ENCODE measurements around the gene FMNL2. TPM values are rescaled to one million over a fixed set of nuclear protein-coding genes. Genes with fewer than 3 reads are reported as not detected.

FMNL2 gene
- total RNA-seq, 1 donor from 2014 or later: 108 TPM

- Mint-ChIP-seq H3K9me3 (ENCODE audit: low read depth) (no peaks in the 10 kb centered on the region), H3K27ac (no peak overlapping the region), H3K4me1 (ENCODE audit: low read depth) (peaks cover 2% of the 10 kb centered on the region), H3K27me3 (peaks cover 14% of the 10 kb centered on the region), H3K4me3 (ENCODE audit: low read depth) (no peak overlapping the region), H3K36me3 (ENCODE audit: insufficient read depth) (no peaks in the 10 kb centered on the region)
- DNase-seq (ENCODE audit: low spot score, unreplicated experiment): no peak
- no peak for TF ChIP-seq CTCF (IDR thresholded peaks at IDR 0.05; ENCODE audit: unreplicated experiment)
These were observed 4.6 kb upstream of the FMNL2 start for GRCh38 chr2:152330235-152330866.

GRCh38 chr2:152334701-152335015 lies 316 bp upstream of the FMNL2 start:
- Mint-ChIP-seq H3K4me3 (ENCODE audit: low read depth) (peak overlapping the region; percentile 99), H3K36me3 (ENCODE audit: insufficient read depth) (no peaks in the 10 kb centered on the region), H3K27ac (peak overlapping the region; percentile 91), H3K4me1 (ENCODE audit: low read depth) (peaks cover 30% of the 10 kb centered on the region), H3K27me3 (peaks cover 14% of the 10 kb centered on the region), H3K9me3 (ENCODE audit: low read depth) (no peaks in the 10 kb centered on the region)
- no peak for TF ChIP-seq CTCF (IDR thresholded peaks at IDR 0.05; ENCODE audit: unreplicated experiment)
- no peak for DNase-seq (ENCODE audit: low spot score, unreplicated experiment)

- Mint-ChIP-seq H3K4me3 (ENCODE audit: low read depth) (peak overlapping the region; percentile 99), H3K36me3 (ENCODE audit: insufficient read depth) (no peaks in the 10 kb centered on the region), H3K4me1 (ENCODE audit: low read depth) (peaks cover 32% of the 10 kb centered on the region), H3K27ac (peak overlapping the region; percentile 86), H3K27me3 (peaks cover 14% of the 10 kb centered on the region), H3K9me3 (ENCODE audit: low read depth) (no peaks in the 10 kb centered on the region)
- no peak for DNase-seq (ENCODE audit: low spot score, unreplicated experiment)
- TF ChIP-seq CTCF (IDR thresholded peaks at IDR 0.05; ENCODE audit: unreplicated experiment): no peak
These were observed 748 bp downstream of the FMNL2 start for GRCh38 chr2:152335726-152336118.

- peak overlapping the region; percentile 97 for H3K27ac Mint-ChIP-seq
- DNase-seq (ENCODE audit: low spot score, unreplicated experiment): peak; percentile 19
- H3K4me1 Mint-ChIP-seq (ENCODE audit: low read depth): peaks cover 32% of the 10 kb centered on the region
- H3K27me3 Mint-ChIP-seq: peaks cover 14% of the 10 kb centered on the region
- H3K4me3 Mint-ChIP-seq (ENCODE audit: low read depth): peak overlapping the region; percentile 99
- no peak for TF ChIP-seq CTCF (IDR thresholded peaks at IDR 0.05; ENCODE audit: unreplicated experiment)
- H3K36me3 Mint-ChIP-seq (ENCODE audit: insufficient read depth): no peaks in the 10 kb centered on the region
- H3K9me3 Mint-ChIP-seq (ENCODE audit: low read depth): no peaks in the 10 kb centered on the region
These were observed 1.3 kb downstream of the FMNL2 start for GRCh38 chr2:152336119-152336853.

GRCh38 chr2:152336854-152337510 lies 2.0 kb downstream of the FMNL2 start:
- no peaks in the 10 kb centered on the region for H3K9me3 Mint-ChIP-seq (ENCODE audit: low read depth)
- peaks cover 33% of the 10 kb centered on the region for H3K4me1 Mint-ChIP-seq (ENCODE audit: low read depth)
- peak overlapping the region; percentile 99 for H3K4me3 Mint-ChIP-seq (ENCODE audit: low read depth)
- DNase-seq (ENCODE audit: low spot score, unreplicated experiment): no peak
- H3K27ac Mint-ChIP-seq: peak overlapping the region; percentile 97
- peaks cover 14% of the 10 kb centered on the region for H3K27me3 Mint-ChIP-seq
- TF ChIP-seq CTCF (IDR thresholded peaks at IDR 0.05; ENCODE audit: unreplicated experiment): no peak
- H3K36me3 Mint-ChIP-seq (ENCODE audit: insufficient read depth): no peaks in the 10 kb centered on the region
